ENCODE results near the gene RHD.
"Not testable (repeated sequence)": the region's sequence is repeated elsewhere in the genome, so short reads cannot be mapped to it uniquely, and the experiment has no call there.

The RHD gene

DNA sequence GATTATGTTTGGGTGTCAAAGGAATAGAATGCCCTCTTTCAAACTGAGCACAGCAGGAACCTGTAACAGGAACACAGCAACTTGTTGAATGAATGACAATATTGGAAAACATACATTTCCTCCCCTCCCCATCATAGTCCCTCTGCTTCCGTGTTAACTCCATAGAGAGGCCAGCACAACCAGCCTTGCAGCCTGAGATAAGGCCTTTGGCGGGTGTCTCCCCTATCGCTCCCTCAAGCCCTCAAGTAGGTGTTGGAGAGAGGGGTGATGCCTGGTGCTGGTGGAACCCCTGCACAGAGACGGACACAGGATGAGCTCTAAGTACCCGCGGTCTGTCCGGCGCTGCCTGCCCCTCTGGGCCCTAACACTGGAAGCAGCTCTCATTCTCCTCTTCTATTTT is at the start of gene RHD:
RHD (plus strand) TSS at position 272 of the 400 bp plus-strand sequence; CDS start at position 311, 39 bp downstream.
- DNase-seq = not testable (repeated sequence)

DNA sequence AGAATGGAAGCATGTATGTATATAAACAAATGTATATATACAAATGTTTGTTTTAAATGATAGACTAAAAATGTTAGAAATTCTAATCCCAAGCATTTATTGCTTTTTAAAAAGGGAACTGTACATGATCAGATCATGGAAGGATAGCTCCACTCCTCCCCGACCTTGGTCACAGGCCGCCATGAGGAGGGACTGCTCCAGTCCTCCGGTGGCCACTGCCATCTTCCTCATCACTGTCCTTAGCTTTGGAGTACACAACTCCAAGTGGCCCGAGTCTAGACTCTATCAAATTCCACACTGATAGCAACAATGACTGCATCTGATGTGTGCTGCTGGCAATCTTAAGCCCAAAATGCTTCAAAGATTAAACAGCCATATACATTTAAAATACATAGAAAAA is 49.7 kb upstream of the RHD start:
- DNase-seq = no peak

DNA sequence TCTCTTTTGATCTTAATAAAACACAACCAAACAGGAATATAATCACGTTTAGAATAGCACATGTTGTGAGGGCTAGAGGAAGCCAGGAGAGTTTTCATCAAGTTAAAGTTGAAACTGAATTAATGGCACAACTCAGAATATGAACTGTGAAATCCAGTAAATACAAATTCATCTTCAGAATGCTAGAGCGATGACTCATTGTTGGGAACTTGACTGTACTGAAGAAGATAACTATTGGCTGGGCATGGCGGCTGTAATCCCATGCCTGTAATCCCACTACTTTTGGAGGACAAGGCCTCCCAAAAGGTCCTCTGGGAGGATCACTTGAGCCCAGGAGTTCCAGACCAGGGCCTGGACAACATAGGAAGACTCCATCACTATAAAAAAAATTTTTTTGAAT is 48.8 kb upstream of the RHD start:
- DNase-seq = no peak

- DNase-seq = peak; percentile 92
These were observed 40.1 kb upstream of the RHD start, which contains the start of gene SYF2 for GRCh38 chr1:25232027-25232865. SYF2 (minus strand) TSS chr1:25232502; CDS start chr1:25232467, 35 bp downstream.

- peak; percentile 66 for DNase-seq
These were observed 39.2 kb upstream of the RHD start for GRCh38 chr1:25232866-25233784.

DNA sequence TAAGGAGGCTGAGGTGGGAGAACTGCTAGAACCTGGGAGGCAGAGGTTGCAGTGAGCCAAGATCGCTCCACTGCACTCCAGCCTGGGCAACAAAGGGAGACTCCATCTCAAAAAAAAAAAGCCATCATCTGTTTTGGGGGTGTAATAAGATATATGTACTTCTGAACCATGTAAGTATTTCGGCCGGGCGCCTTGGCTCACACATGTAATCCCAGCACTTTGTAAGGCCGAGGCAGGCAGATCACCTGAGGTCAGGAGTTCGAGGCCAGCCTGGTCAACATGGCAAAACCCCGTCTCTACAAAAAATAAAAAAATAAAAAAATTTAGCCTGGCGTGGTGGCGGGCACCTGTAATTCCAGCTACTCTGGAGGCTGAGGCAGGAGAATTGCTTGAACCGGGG is 36.9 kb upstream of the RHD start:
- not testable (repeated sequence) for DNase-seq

- not testable (repeated sequence) for DNase-seq
These were observed 36.0 kb upstream of the RHD start for GRCh38 chr1:25236261-25236660.

- no peak for DNase-seq
These were observed 34.3 kb upstream of the RHD start for GRCh38 chr1:25238046-25238445.

DNA sequence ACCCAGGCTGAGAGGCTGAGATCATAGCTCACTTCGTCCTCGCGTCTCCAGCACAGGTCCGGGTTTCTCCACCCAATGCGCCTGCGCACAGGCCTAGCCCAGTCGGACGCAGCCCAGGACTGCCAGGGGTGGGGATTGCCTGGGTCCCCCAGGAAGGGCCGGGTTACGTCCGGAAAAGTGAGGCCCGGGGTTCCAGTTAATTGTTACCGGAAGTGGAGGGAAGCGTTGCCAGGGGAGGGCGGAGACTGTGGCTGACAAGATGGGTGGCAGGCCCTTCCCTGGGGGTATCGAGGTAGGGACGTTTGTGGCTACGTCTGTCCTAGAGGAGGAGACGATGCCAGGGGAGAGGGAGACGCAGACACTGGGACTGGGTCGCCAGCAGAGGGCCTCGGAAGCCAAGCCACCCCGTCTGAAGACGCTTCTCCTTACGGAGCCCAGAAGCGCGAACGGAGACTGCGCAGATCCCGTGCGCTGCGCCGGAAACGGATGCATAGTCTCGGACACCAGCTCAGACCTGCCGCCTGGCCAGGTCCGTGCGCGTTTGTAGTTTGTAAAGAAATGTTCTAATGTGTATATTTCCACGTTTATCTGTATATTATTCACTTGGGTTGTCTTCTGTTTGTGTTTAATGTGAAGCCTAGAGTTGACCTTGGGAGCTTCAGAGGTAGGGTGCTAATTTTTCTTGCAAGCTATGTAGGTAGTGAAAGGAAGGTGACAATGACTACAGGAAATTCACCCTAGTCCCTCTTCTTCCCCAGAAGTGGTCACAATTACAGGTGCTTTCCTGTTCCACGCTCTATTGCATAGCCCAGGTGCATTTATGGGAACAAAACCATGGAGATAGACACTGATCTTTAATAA is 32.4 kb upstream of the RHD start:
- peak; percentile 96 for DNase-seq

- DNase-seq = no peak
These were observed 28.4 kb upstream of the RHD start for GRCh38 chr1:25243907-25244306.

- no peak for DNase-seq
These were observed 26.9 kb upstream of the RHD start for GRCh38 chr1:25245393-25245792.

GRCh38 chr1:25245809-25246599 is 26.3 kb upstream of the RHD start:
- peak; percentile 16 for DNase-seq

DNA sequence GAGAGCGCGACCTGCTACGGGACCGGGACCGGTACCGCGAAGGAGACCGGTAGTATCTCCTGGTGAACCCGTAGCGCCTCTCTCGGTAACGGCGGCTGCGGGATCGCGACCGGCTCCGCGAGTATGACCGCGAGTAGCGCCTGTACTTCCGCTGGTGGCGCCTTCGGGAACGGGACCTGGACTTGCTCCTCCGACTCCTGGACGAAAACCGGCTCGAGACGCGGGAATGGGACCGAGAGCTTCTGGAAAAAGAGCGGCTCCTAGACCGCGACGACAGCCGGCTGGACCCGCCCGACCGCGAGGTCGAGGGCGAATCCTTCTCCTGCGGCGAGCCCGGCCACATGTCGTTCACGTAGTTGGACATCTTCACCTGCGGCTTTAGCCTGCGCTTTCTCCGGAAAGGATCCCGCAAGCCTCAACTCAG is 25.7 kb upstream of the RHD start:
- DNase-seq = peak; percentile 45

GRCh38 chr1:25247024-25247828 is 25.1 kb upstream of the RHD start, which contains the start of gene RSRP1:
RSRP1 (minus strand) TSS chr1:25247454; CDS start chr1:25246963, 491 bp downstream.
- peak; percentile 95 for DNase-seq

DNA sequence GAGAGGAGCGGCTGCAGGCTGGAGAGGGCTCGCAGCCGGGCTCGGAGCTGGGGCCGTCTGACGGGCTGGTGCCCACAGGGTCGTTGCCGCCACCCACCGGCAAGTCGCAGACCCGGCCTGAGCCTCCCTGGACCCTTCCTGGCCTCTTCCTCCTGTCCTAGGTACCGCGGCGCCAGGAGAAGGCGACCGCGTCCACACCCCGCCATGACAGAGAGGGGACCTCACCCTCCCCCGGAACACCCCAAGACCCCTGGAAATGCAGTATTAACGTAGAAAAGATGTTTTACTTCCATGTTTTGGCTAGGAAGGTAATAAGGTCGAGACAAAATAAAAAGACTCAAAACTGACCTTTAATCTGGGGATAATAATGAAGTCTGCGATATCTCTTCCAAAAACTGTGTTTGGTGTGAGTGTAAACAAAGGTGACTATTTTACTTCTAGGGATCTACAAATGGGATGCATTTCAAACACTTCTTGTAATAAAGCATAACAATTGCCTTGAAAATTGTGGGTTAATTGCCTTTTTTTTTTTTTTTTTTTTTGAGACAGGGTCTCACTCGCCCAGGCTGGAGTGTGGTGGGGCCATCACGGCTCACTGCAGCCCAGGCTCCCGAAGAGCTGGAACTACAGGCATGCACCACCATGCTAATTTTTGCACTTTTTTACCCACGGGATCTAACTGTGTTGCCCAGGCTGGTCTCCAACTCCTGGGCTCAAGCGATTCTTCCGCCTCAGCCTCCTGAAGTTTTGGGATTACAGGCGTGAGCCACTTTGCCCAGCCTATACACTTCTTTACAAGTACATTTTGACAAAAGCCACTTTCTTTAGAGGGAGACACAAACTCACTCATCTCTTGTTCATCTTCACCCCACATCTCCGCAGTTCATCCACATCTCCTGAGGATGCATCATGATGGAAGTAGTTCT is 24.2 kb upstream of the RHD start:
- no peak for DNase-seq

DNA sequence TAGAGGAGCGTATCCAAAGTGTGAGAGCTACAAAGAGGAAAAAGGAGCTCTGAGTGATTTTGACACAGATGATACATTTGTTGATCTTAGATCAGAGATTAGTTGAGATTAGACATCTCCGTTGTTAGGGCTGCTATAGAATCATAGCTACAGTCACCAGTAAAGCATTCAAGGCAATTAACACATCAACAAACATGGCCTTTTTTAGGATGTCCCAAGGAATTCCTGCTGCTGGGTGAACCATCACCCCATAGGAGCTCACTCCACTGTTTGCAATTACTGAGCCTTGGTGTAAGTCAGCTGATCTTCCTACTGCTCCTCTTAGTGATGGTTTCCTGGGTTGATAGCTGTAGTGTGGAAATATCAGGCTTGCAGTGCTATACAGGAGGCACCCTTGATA is 18.4 kb upstream of the RHD start:
- DNase-seq = no peak

- DNase-seq = no peak
These were observed 16.4 kb upstream of the RHD start for GRCh38 chr1:25255706-25256577.

- no peak for DNase-seq
These were observed 15.7 kb upstream of the RHD start for GRCh38 chr1:25256578-25256965.

DNA sequence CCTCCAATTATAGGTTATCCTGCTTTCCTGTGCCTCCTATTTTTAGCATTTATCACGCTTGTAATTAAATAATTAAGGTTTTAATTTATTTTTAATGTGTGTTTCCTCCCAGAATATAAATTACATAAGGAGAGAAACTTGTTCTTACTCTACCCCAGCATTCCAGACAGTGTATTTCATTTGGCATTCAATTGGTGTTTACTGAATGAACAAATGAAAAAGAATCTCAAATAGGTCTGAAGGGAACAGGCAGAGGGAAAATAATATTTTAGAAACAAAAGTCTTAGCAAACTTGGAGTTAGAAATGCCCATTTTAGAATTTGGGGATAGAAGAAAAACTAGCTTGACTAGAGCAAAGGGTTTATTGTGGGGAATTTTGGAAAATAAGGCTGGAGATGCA is 15.1 kb upstream of the RHD start:
- no peak for DNase-seq

All from NCI-H69 (cell line).